ENCODE data around the gene GRIN2A.

GRIN2A gene

GRCh38 chr16:10182222-10183053 lies at the start of gene GRIN2A:
Gene GRIN2A (minus strand): TSS chr16:10182428. CDS start chr16:10180411, 2,017 bp downstream.
- DNase-seq = no peak

- no peak for DNase-seq
Measured at GRCh38 chr16:10231563-10231962, 49.3 kb upstream of the GRIN2A start.

- DNase-seq = no peak
Measured at GRCh38 chr16:10228779-10229178, 46.6 kb upstream of the GRIN2A start.

GRCh38 chr16:10226987-10227306 lies 44.7 kb upstream of the GRIN2A start:
- DNase-seq = no peak

- DNase-seq = no peak
Measured at GRCh38 chr16:10226141-10226986, 44.1 kb upstream of the GRIN2A start.

GRCh38 chr16:10225653-10226052 lies 43.4 kb upstream of the GRIN2A start:
- no peak for DNase-seq

GRCh38 chr16:10224850-10225249 lies 42.6 kb upstream of the GRIN2A start:
- no peak for DNase-seq

- DNase-seq = no peak
Measured at GRCh38 chr16:10220942-10221341, 38.7 kb upstream of the GRIN2A start.

- no peak for DNase-seq
Measured at GRCh38 chr16:10219742-10220141, 37.5 kb upstream of the GRIN2A start.

GRCh38 chr16:10218490-10219206 lies 36.4 kb upstream of the GRIN2A start:
- no peak for DNase-seq

- no peak for DNase-seq
Measured at GRCh38 chr16:10213748-10214147, 31.5 kb upstream of the GRIN2A start.

- DNase-seq = no peak
Measured at GRCh38 chr16:10210944-10211343, 28.7 kb upstream of the GRIN2A start.

- no peak for DNase-seq
Measured at GRCh38 chr16:10206865-10207264, 24.6 kb upstream of the GRIN2A start.

- DNase-seq = no peak
Measured at GRCh38 chr16:10206215-10206614, 24.0 kb upstream of the GRIN2A start.

- no peak for DNase-seq
Measured at GRCh38 chr16:10205688-10206087, 23.5 kb upstream of the GRIN2A start.

GRCh38 chr16:10202649-10203048 lies 20.4 kb upstream of the GRIN2A start:
- DNase-seq = no peak

GRCh38 chr16:10200637-10201586 lies 18.7 kb upstream of the GRIN2A start:
- no peak for DNase-seq

- DNase-seq = no peak
Measured at GRCh38 chr16:10196999-10197398, 14.8 kb upstream of the GRIN2A start.

GRCh38 chr16:10191096-10191495 lies 8.9 kb upstream of the GRIN2A start:
- DNase-seq = no peak

- no peak for DNase-seq
Measured at GRCh38 chr16:10189861-10190390, 7.7 kb upstream of the GRIN2A start.

- DNase-seq = no peak
Measured at GRCh38 chr16:10188236-10188635, 6.0 kb upstream of the GRIN2A start.
